H54 (cell line): ENCODE measurements around the gene COG8.

Experiments used
- DNase-seq: peaks from one replicate; pipeline ENCODE4 v3.0.0; 2011; ENCODE audit warnings: low spot score, mixed read lengths; ENCODE audit not compliant: insufficient read length
- FAIRE-seq: peaks from 3 replicates; lab custom pipeline; 2011; peaks lifted over from hg19 to GRCh38; lab: Jason Lieb, UNC
- POLR2A ChIP-seq: IDR thresholded peaks from 2 replicates; pipeline ENCODE4 v1.6.1; 2011; ENCODE audit warnings: low read depth, mild to moderate bottlenecking, low read length

The COG8 gene

GRCh38 chr16:69339289-69340094 is at the start of gene COG8, which contains the start of gene NIP7:
Gene COG8, minus strand, starts transcription at chr16:69339564. Its CDS starts 12 bp downstream, at chr16:69339552.
Gene NIP7, plus strand, starts transcription at chr16:69339772. Its CDS starts 58 bp downstream, at chr16:69339830.
- DNase-seq (peak; percentile 94), FAIRE-seq (peak; percentile 96)
- peak; percentile 79 for TF ChIP-seq POLR2A

GRCh38 chr16:69386596-69386995 is 47.2 kb upstream of the COG8 start:
- no peak for FAIRE-seq
- TF ChIP-seq POLR2A, result no peak
- DNase-seq, result no peak

GRCh38 chr16:69384974-69385373 is 45.6 kb upstream of the COG8 start:
- no peak for TF ChIP-seq POLR2A
- DNase-seq (no peak), FAIRE-seq (no peak)

- DNase-seq (no peak), FAIRE-seq (no peak)
- TF ChIP-seq POLR2A, result no peak
These were observed 43.1 kb upstream of the COG8 start for GRCh38 chr16:69382421-69382820.

GRCh38 chr16:69381231-69381630 is 41.9 kb upstream of the COG8 start:
- FAIRE-seq, result no peak
- TF ChIP-seq POLR2A, result no peak
- DNase-seq, result no peak

- DNase-seq (no peak), FAIRE-seq (no peak)
- TF ChIP-seq POLR2A, result no peak
These were observed 39.4 kb upstream of the COG8 start for GRCh38 chr16:69378760-69379159.

GRCh38 chr16:69378036-69378435 is 38.7 kb upstream of the COG8 start:
- TF ChIP-seq POLR2A, result no peak
- FAIRE-seq (no peak), DNase-seq (no peak)

- FAIRE-seq (no peak), DNase-seq (no peak)
- TF ChIP-seq POLR2A, result no peak
These were observed 37.2 kb upstream of the COG8 start for GRCh38 chr16:69376393-69377059.

GRCh38 chr16:69373019-69373418 is 33.7 kb upstream of the COG8 start:
- DNase-seq (no peak), FAIRE-seq (no peak)
- TF ChIP-seq POLR2A, result no peak

GRCh38 chr16:69371564-69371963 is 32.2 kb upstream of the COG8 start:
- TF ChIP-seq POLR2A, result no peak
- no peak for DNase-seq
- no peak for FAIRE-seq

GRCh38 chr16:69368866-69369265 is 29.5 kb upstream of the COG8 start:
- FAIRE-seq, result no peak
- TF ChIP-seq POLR2A, result no peak
- DNase-seq, result no peak

GRCh38 chr16:69367980-69368379 is 28.6 kb upstream of the COG8 start:
- no peak for TF ChIP-seq POLR2A
- FAIRE-seq, result no peak
- no peak for DNase-seq

- no peak for TF ChIP-seq POLR2A
- FAIRE-seq, result no peak
- DNase-seq, result no peak
These were observed 27.1 kb upstream of the COG8 start for GRCh38 chr16:69366431-69366830.

GRCh38 chr16:69365901-69366300 is 26.5 kb upstream of the COG8 start:
- no peak for TF ChIP-seq POLR2A
- FAIRE-seq (no peak), DNase-seq (no peak)
